Measurements from ENCODE around the gene PSAP.
A peak's percentile ranks its signal among the peaks of the same experiment; 100 is the strongest.
"Not testable (repeated sequence)": the region's sequence is repeated elsewhere in the genome, so short reads cannot be mapped to it uniquely, and the experiment has no call there.

The PSAP gene

GRCh38 chr10:71873582-71874211 lies 22.6 kb upstream of the PSAP start:
- DNase-seq = no peak

- DNase-seq = not testable (repeated sequence)
Measured at GRCh38 chr10:71869601-71870000, 18.6 kb upstream of the PSAP start.

DNA sequence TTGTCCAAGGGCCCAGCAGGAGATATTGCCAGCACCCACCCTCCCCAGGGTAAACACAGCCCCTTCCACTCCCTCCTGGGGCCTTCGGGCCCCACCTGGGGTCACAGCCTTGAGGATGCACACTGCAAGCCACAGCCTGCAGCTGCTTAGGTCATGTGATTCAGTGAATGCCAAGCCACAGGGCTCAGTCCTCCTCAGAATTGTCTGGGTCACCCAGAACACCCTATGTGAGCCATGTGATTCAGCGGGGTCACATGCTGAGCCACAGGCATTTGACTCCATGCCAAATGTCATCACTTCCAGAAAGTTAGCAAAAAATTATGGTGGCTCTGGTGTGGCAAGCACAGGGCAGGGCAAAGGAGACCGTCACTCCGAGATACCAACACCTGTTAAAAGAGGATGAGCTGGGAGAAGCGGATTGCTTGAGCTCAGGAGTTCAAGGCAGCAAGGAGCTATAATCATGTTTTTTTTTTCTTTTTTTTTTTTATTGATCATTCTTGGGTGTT lies 17.2 kb upstream of the PSAP start:
- no peak for DNase-seq

DNA sequence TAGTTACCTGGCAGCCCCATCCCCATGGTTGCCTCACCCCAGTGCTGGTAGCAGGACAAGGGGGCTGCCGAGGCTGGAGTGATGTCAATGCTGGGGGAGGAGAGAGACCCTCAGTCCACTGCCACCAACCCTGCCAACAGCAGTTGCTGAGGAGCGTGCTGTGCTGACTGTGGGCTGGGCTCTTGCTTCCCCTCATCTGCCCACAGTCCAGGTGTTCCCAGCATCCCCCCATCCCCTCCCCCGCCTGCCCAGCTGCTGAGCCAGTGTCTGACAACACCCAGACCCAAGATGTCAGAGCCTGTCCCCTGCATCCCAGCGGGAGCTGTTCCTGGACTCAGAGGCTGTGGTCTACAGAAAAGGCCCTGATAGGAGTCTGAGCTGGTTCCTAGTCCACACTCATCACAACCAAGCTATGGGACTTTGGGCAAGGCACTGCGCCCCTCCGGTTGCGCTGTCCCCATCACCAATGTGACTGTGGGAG lies 14.6 kb upstream of the PSAP start:
- DNase-seq = no peak

DNA sequence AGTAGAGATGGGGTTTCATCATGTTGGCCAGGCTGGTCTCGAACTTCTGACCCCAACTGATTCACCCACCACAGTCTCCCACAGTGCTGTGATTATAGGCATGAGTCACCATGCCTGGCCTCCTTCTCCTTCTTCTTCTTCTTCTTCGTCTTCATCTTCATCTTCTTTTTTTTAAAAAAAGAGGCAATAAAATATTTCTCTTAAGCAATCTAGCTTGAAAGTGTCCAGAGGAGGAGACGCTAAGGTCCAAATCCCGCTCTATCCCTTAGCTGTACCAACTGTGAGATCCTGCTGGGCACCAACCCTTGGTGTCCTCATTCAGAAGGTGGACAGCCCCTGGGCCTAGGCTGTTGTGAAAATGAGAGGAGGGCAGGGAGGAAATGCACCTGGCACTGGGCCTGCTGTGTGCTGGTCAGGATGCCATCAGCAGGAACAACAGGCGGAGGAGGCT lies 13.9 kb upstream of the PSAP start:
- DNase-seq = no peak

DNA sequence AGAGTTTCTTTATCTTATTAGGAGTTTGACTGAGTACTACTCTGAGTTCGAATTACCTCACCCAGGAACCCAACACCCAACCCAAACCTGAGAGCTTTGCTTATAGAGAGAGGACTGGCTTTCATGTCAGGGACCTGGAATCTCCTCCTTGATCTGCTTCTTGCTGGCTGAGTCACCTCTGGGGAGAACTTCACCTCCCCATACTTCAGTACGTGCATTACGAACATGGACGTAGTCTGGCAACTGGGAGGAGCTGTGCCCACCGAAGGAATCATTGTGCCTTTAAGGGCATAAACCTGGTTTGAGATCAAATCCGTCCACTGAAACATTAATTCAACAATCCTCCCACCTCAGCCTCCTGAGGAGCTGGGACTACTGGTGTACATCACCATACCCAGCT lies 12.2 kb upstream of the PSAP start:
- DNase-seq = no peak

DNA sequence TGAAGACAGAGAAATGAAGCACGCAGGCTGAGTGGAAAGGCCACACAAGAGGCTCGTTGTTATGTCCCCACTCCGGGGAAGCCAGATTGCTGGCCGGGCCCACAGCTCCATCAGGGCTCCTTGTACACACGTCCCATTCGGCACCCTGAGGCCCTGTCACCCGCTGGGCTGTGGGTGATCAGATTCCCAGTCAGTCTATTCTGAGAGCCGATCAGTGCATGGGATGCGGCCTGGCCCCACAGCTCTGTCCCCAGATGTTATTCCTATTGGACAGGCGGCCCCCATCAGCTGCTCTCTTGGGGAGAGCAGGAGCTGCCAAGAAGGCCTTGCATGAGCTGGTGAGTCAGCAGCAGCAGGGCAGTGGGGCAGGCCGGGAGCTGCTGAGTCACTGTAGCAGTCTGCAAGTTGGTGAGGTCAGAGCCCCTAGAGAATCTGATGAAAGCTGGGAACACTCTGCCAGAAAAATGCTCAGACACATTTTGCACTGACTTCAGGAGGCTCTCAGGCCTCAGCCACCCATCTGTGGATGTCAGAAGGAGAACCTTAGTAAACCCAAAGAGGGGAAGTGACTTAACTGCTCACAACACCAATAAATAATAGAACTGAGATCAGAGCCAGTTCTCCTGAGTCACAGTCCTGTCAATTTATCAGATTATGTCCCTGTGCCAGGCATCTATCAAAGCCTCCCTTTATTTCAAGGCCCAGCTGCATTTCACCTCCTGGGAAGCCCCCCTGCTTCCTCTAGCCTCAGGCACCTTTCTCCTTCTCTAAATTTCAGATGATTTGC lies 9.4 kb upstream of the PSAP start:
- DNase-seq = peak; percentile 90

GRCh38 chr10:71857934-71858890 lies 7.2 kb upstream of the PSAP start:
- DNase-seq = no peak

- no peak for DNase-seq
Measured at GRCh38 chr10:71856619-71857018, 5.6 kb upstream of the PSAP start.

GRCh38 chr10:71854031-71854430 lies 3.0 kb upstream of the PSAP start:
- DNase-seq = no peak

DNA sequence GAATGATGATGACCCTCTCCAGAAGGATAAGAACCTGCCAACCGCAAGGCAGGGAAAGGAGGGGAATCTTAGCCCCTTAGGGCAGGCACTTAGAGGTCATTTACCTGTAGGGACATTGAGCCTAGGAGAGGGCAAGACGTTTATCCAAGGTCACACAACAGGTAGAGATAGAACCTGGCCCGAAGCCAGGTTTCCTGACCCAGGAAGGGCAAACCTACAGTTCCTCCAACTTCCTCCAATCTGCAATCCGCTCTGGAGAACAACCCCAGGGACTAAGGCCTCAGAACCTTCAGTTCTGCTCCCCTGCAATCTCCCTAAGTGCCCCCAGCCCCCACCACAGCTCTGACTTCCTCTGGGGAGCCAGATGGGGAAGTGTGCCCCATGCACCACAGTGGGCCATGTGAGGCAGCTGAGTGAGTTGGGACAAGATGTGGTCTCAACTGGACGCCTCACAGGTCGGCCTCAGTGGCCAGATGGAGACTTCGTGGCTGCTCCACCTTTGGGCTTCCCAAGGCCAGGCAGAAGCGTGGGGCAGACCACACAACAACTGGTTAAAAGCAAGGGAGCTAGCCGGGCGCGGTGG lies 1.4 kb upstream of the PSAP start:
- DNase-seq = no peak

DNA sequence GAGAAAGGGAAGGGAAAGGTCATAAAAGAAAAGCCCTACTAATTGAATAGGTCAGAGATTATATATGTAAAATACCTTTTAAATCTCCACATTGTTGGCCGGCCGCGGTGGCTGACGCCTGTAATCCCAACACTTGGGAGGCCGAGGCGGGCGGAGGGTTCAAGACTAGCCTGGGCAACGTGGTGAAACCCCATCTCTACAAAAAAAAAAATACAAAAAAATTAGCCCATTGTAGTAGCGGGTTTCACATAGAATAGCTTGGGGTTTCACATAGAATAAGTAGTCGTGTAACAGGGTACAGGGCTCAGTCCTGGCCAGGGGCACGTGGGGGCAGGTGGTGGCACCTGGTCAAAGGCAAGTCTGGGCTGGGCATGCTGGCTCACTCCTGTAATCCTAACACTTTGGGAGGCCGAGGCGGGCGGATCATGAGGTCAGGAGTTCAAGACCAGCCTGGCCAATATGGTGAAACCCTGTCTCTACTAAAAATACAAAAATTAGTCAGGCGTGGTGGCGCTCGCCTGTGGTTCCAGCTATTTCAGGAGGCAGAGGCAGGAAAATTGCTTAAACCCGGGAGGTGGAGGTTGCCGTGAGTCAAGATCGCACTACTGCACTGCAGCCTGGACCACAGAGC lies 529 bp upstream of the PSAP start:
- not testable (repeated sequence) for DNase-seq

DNA sequence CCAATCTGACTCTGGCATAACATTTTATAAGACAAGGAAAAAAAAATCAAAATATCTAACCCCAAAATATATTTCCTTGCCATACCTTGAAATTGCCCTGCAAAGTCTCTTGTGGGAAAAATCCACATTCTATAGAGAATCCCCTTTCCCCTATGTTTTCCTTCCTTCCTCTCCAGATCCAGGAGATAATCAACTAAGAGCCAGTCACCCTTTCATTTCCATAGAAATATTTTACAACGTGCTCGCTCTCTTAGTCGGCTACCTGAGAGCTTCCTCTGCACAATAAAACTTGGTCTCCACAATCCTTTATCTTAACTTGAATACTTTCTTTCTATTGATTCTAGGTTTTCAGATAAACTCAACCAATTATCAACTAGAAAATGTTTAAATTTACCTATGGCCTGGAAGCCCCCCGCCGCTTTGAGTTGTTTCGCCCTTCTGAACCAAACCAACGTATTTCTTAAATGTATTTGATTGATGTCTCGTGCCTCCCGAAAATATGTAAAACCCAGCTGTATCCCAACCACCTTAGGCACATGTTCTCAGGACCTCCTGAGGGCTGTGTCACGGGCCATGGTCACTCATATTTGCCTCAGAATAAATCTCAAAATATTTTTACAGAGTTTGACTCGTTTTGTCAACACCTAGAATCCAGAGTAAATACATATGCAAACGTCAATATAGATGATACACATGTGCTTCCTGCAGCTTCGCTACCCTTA lies 869 bp downstream of the PSAP start:
- DNase-seq = no peak

GRCh38 chr10:71849461-71849908 lies 1.6 kb downstream of the PSAP start:
- DNase-seq = no peak

DNA sequence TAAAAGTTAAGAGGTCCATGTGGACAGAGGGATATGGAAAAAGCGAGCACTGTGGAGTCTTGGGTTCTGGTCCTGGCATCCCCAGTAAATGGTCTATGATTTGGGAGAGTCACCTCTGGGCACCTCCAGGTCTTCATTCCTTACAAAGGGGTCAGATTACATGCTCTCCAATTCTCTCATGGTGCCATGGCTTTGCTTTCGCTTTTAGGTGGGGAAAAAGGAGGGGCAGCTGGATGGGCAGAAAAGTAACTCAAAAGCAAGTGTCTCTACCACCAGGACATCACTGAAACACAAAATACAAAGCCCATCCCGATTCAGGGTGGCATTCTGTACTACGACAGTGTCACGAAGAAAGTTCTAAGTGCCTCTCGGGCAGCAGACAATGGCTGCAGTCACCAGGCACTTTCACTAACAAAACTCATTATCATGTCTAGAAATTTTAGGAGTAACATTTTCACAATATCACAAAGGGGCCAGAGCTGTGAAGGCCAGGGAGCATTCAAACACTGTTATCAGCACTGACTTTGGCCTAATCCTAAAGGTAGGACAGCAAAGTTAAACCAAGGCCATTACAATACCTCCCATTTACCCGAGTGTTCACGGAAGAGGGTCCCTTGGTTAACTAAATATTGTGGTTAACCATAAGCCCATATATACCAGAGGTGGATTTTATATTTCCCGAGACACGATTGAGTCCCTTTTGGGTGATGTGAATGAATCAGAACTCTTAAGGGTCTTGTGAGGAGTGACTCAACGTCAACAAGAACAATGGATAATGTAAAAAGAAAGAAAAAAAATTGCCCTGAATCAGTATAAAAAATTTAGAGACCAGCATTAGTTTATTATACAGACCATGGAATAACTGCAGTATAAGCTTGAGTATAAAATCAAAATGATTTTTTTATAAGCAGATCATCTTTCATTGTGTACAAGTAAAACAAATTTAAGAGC lies 2.5 kb downstream of the PSAP start:
- DNase-seq = no peak

GRCh38 chr10:71847418-71847817 lies 3.6 kb downstream of the PSAP start:
- DNase-seq = no peak

DNA sequence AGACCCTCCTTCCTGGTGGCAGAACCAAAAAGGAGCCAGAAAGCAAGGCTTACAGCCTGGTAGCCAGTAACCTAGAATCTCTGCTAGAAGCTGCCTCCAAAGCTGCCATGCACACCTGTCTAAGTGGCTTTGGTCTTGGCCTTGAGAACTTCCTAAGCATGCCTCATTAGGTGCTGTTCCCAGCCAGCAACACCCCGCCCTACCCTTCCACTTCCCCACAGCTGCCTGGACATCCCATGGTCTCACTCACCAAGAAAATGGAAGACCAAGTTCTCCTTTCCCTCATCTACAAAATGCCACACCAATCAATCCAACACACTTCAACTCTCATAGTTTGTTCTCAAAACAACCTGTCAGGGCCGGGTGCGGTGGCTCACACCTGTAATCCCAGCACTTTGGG lies 4.2 kb downstream of the PSAP start:
- no peak for DNase-seq

GRCh38 chr10:71845410-71846405 lies 5.3 kb downstream of the PSAP start:
- DNase-seq = no peak

- DNase-seq = no peak
Measured at GRCh38 chr10:71844695-71845094, 6.4 kb downstream of the PSAP start.

Data from NCI-H2171 treated with DMSO at 0.1 percent for 48 hours (cell line).